NCI-H345 treated with DMSO at 0.1 percent for 48 hours (cell line): ENCODE data around the gene TRAF7.
A peak's percentile ranks its signal among the peaks of the same experiment; 100 is the strongest.

Experiments
- DNase-seq: peaks from one replicate; lab custom pipeline; 2025; ENCODE audit not compliant: unreplicated experiment; lab: John Stamatoyannopoulos, UW

Gene TRAF7

GRCh38 chr16:2147378-2147777, 8.2 kb upstream of the TRAF7 start:
- DNase-seq, result no peak

GRCh38 chr16:2147981-2148671, 7.5 kb upstream of the TRAF7 start, which contains the start of gene RAB26:
Gene RAB26, plus strand, starts transcription at chr16:2148625. Its CDS starts 159 bp downstream, at chr16:2148784.
- peak; percentile 93 for DNase-seq

GRCh38 chr16:2148714-2149629, 6.6 kb upstream of the TRAF7 start:
- no peak for DNase-seq

GRCh38 chr16:2149630-2150417, 5.8 kb upstream of the TRAF7 start:
- no peak for DNase-seq

GRCh38 chr16:2150418-2151187, 5.0 kb upstream of the TRAF7 start:
- peak; percentile 34 for DNase-seq

GRCh38 chr16:2151188-2152091, 4.1 kb upstream of the TRAF7 start:
- no peak for DNase-seq

GRCh38 chr16:2152695-2153506, 2.7 kb upstream of the TRAF7 start:
- DNase-seq, result no peak

- no peak for DNase-seq
Observed at GRCh38 chr16:2154533-2155090, 970 bp upstream of the TRAF7 start.

GRCh38 chr16:2155977-2156848, 631 bp downstream of the TRAF7 start:
- no peak for DNase-seq

GRCh38 chr16:2156849-2157224, 1.3 kb downstream of the TRAF7 start:
- no peak for DNase-seq

GRCh38 chr16:2157480-2158261, 2.1 kb downstream of the TRAF7 start:
- DNase-seq, result no peak

GRCh38 chr16:2158262-2158638, 2.7 kb downstream of the TRAF7 start:
- no peak for DNase-seq

GRCh38 chr16:2159175-2159838, 3.7 kb downstream of the TRAF7 start:
- DNase-seq, result no peak

GRCh38 chr16:2160915-2161551, 5.5 kb downstream of the TRAF7 start:
- no peak for DNase-seq

- no peak for DNase-seq
Observed at GRCh38 chr16:2161911-2162310, 6.3 kb downstream of the TRAF7 start.

- no peak for DNase-seq
Observed at GRCh38 chr16:2162676-2163118, 7.1 kb downstream of the TRAF7 start.
